Nephron progenitor cell (in vitro differentiated cells): ENCODE data around the gene PARP16.

Source experiments
- DNase-seq: peaks from one replicate; pipeline ENCODE4 v3.0.0; 2021
- H3K27ac Mint-ChIP-seq: 2 replicates; pipeline ENCODE4 v1.8.0; 2021; ENCODE audit warnings: mild to moderate bottlenecking, moderate library complexity, mixed read lengths
- H3K27me3 Mint-ChIP-seq: 2 replicates; pipeline ENCODE4 v1.8.0; 2021; ENCODE audit warnings: mild to moderate bottlenecking, low read depth, mixed read lengths; ENCODE audit not compliant: poor library complexity
- H3K36me3 Mint-ChIP-seq: 2 replicates; pipeline ENCODE4 v1.8.0; 2021; ENCODE audit warnings: low read depth, mixed read lengths
- H3K4me1 Mint-ChIP-seq: 2 replicates; pipeline ENCODE4 v1.8.0; 2021; ENCODE audit warnings: mixed read lengths
- H3K4me3 Mint-ChIP-seq: 2 replicates; pipeline ENCODE4 v1.8.0; 2021; ENCODE audit warnings: mild to moderate bottlenecking, moderate library complexity, mixed read lengths
- H3K9me3 Mint-ChIP-seq: 2 replicates; pipeline ENCODE4 v1.8.0; 2021; ENCODE audit warnings: mild to moderate bottlenecking, moderate library complexity, mixed read lengths
- TF ChIP-seq, protein P1 (sequence below): fragments of 200-600 bp; sonication (generic); IDR thresholded peaks from 2 replicates; pipeline ENCODE4 v1.5.0; 2021; ENCODE audit warnings: antibody characterized with exemption

Gene PARP16

DNA sequence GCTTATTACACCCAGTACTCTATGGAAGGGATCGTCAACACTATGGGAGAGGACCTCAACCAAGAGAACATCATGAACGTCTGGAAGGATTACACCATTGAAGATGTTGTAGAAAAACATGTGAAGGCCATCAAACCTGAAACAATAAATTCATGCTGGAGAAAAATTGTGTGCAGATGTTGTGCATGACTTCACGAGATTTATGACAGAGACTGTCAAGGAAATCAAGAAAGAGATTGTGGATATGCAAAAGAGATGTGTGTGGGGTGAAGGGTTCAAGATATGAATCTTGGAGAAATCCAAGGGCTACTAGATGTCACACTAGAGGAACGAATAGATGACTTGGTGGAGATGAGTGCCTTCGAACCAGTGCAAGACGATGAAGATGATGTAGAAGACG is 3.5 kb upstream of the PARP16 start:
- TF ChIP-seq, protein P1, sequence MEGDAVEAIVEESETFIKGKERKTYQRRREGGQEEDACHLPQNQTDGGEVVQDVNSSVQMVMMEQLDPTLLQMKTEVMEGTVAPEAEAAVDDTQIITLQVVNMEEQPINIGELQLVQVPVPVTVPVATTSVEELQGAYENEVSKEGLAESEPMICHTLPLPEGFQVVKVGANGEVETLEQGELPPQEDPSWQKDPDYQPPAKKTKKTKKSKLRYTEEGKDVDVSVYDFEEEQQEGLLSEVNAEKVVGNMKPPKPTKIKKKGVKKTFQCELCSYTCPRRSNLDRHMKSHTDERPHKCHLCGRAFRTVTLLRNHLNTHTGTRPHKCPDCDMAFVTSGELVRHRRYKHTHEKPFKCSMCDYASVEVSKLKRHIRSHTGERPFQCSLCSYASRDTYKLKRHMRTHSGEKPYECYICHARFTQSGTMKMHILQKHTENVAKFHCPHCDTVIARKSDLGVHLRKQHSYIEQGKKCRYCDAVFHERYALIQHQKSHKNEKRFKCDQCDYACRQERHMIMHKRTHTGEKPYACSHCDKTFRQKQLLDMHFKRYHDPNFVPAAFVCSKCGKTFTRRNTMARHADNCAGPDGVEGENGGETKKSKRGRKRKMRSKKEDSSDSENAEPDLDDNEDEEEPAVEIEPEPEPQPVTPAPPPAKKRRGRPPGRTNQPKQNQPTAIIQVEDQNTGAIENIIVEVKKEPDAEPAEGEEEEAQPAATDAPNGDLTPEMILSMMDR: no peak

GRCh38 chr15:65289261-65289854 is 2.7 kb upstream of the PARP16 start:
- no peak overlapping the region for H3K4me3 Mint-ChIP-seq
- H3K27me3 Mint-ChIP-seq: peaks cover 3% of the 10 kb centered on the region
- TF ChIP-seq, protein P1: no peak
- DNase-seq: no peak
- no peaks in the 10 kb centered on the region for H3K9me3 Mint-ChIP-seq
- no peak overlapping the region for H3K27ac Mint-ChIP-seq
- H3K36me3 Mint-ChIP-seq: no peaks in the 10 kb centered on the region
- peaks cover 25% of the 10 kb centered on the region for H3K4me1 Mint-ChIP-seq

More for the DNA sequence above, 3.5 kb upstream of the PARP16 start:
- H3K4me3 Mint-ChIP-seq: no peak overlapping the region
- no peak overlapping the region for H3K27ac Mint-ChIP-seq
- no peaks in the 10 kb centered on the region for H3K36me3 Mint-ChIP-seq
- no peaks in the 10 kb centered on the region for H3K9me3 Mint-ChIP-seq
- H3K27me3 Mint-ChIP-seq: peaks cover 3% of the 10 kb centered on the region
- DNase-seq: no peak
- peaks cover 25% of the 10 kb centered on the region for H3K4me1 Mint-ChIP-seq

DNA sequence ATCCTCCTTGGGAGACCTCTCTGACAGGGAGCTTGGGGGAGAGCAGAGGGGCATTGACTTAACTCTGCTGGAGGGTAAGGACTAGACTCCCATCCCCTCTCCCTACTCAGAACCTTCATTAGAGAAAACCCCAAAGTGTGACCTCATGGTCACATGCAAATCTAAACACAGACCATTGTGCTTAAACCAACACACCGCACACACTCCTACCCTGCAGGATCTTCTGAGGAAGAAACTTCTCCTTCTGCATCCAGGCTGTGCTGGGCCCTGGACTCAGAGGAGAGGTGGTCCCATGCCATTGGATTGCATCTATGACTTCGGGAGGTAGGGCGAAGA is 805 bp upstream of the PARP16 start:
- Mint-ChIP-seq H3K27ac (peak overlapping the region; percentile 16), H3K36me3 (peaks cover 14% of the 10 kb centered on the region), H3K4me3 (peak overlapping the region; percentile 85), H3K9me3 (no peaks in the 10 kb centered on the region), H3K4me1 (peaks cover 30% of the 10 kb centered on the region), H3K27me3 (peaks cover 3% of the 10 kb centered on the region)
- TF ChIP-seq, protein P1: no peak
- no peak for DNase-seq

GRCh38 chr15:65286069-65286703 is 497 bp downstream of the PARP16 start:
- H3K9me3 Mint-ChIP-seq: no peaks in the 10 kb centered on the region
- H3K4me3 Mint-ChIP-seq: peak overlapping the region; percentile 85
- TF ChIP-seq, protein P1: no peak
- H3K27me3 Mint-ChIP-seq: peaks cover 3% of the 10 kb centered on the region
- H3K27ac Mint-ChIP-seq: peak overlapping the region; percentile 78
- H3K4me1 Mint-ChIP-seq: peaks cover 30% of the 10 kb centered on the region
- DNase-seq: peak; percentile 67
- H3K36me3 Mint-ChIP-seq: peaks cover 18% of the 10 kb centered on the region

GRCh38 chr15:65285291-65286068 is 1.2 kb downstream of the PARP16 start:
- peak overlapping the region; percentile 78 for H3K27ac Mint-ChIP-seq

More at GRCh38 chr15:65285291-65286068, 1.2 kb downstream of the PARP16 start:
- Mint-ChIP-seq H3K4me3 (peak overlapping the region; percentile 85), H3K27me3 (peaks cover 3% of the 10 kb centered on the region), H3K4me1 (peaks cover 36% of the 10 kb centered on the region), H3K36me3 (peaks cover 18% of the 10 kb centered on the region), H3K9me3 (no peaks in the 10 kb centered on the region)
- TF ChIP-seq, protein P1: no peak
- no peak for DNase-seq
